ENCODE measurements around the gene RIC8B. TPM values are rescaled to one million over a fixed set of nuclear protein-coding genes. Genes with fewer than 3 reads are reported as not detected.

RIC8B gene
- total RNA-seq, 1 experiment from 2014 or later = 14.9 TPM

- intact Hi-C loops (cut with micrococcal nuclease; ENCODE audit: unreplicated experiment) = no loop called here
- no peaks in the 10 kb centered on the region for H3K27me3 ChIP-seq (ENCODE audit: insufficient read depth, low read depth)
- DNase-seq = no peak
- H3K36me3 ChIP-seq (ENCODE audit: low read depth) = no peaks in the 10 kb centered on the region
- no peak overlapping the region for H3K4me2 ChIP-seq
- no peaks in the 10 kb centered on the region; the same call in 1 of the 2 replicates for H3K9me3 ChIP-seq (ENCODE audit: insufficient read depth, low read depth)
- ChIA-PET POLR2A (ENCODE audit: unreplicated experiment) (no interaction called here), CTCF (no interaction called here)
- no peak overlapping the region for H3K27ac ChIP-seq
- no peaks in the 10 kb centered on the region for H3K9me2 ChIP-seq (ENCODE audit: insufficient read depth)
- H3K79me2 ChIP-seq (ENCODE audit: low read depth) = no peaks in the 10 kb centered on the region
- no TSS peak for BruUV-seq (replicated peaks)
- no peaks in the 10 kb centered on the region; the same call in 1 of the 2 replicates for H4K20me1 ChIP-seq (ENCODE audit: insufficient read depth)
- TF ChIP-seq EZH2 (IDR thresholded peaks at IDR 0.05; ENCODE audit: low read depth) (no peak), CTCF (conservative IDR thresholded peaks at IDR 0.05) (no peak)
- H3K4me1 ChIP-seq (replicated peaks; ENCODE audit: insufficient read depth) = no peaks in the 10 kb centered on the region
- H3F3A ChIP-seq (ENCODE audit: insufficient read depth, low read depth) = no peaks in the 10 kb centered on the region
- H3K4me3 ChIP-seq = no peak overlapping the region
- no peak overlapping the region for H2AFZ ChIP-seq
Observed at GRCh38 chr12:106910202-106910601, 135.7 kb downstream of the RIC8B start.

- Histone ChIP-seq H3K9me2 (ENCODE audit: insufficient read depth) (no peaks in the 10 kb centered on the region), H3K4me1 (replicated peaks; ENCODE audit: insufficient read depth) (no peaks in the 10 kb centered on the region), H3K36me3 (ENCODE audit: low read depth) (no peaks in the 10 kb centered on the region), H3K9me3 (ENCODE audit: insufficient read depth, low read depth) (no peaks in the 10 kb centered on the region; the same call in 1 of the 2 replicates), H3K27me3 (ENCODE audit: insufficient read depth, low read depth) (no peaks in the 10 kb centered on the region), H3K79me2 (ENCODE audit: low read depth) (no peaks in the 10 kb centered on the region), H3K4me2 (no peak overlapping the region), H3K4me3 (no peak overlapping the region), H4K20me1 (ENCODE audit: insufficient read depth) (no peaks in the 10 kb centered on the region), H3K27ac (no peak overlapping the region), H3F3A (ENCODE audit: insufficient read depth, low read depth) (no peaks in the 10 kb centered on the region), H2AFZ (no peak overlapping the region)
- ChIA-PET CTCF (no interaction called here), POLR2A (ENCODE audit: unreplicated experiment) (no interaction called here)
- no TSS peak for BruUV-seq (replicated peaks)
- DNase-seq = no peak
- intact Hi-C loops (cut with micrococcal nuclease; ENCODE audit: unreplicated experiment) = no loop called here
- TF ChIP-seq EZH2 (IDR thresholded peaks at IDR 0.05; ENCODE audit: low read depth) = no peak
- TF ChIP-seq CTCF (conservative IDR thresholded peaks at IDR 0.05) = no peak
Observed at GRCh38 chr12:106911581-106911980, 137.1 kb downstream of the RIC8B start.

GRCh38 chr12:106913456-106913855 lies 139.0 kb downstream of the RIC8B start:
- Histone ChIP-seq H3K36me3 (ENCODE audit: low read depth) (no peaks in the 10 kb centered on the region), H2AFZ (no peak overlapping the region), H3K9me3 (ENCODE audit: insufficient read depth, low read depth) (no peaks in the 10 kb centered on the region), H3K4me1 (replicated peaks; ENCODE audit: insufficient read depth) (no peaks in the 10 kb centered on the region), H4K20me1 (ENCODE audit: insufficient read depth) (no peaks in the 10 kb centered on the region), H3K27me3 (ENCODE audit: insufficient read depth, low read depth) (no peaks in the 10 kb centered on the region), H3K4me3 (no peak overlapping the region), H3K4me2 (no peak overlapping the region), H3F3A (ENCODE audit: insufficient read depth, low read depth) (no peaks in the 10 kb centered on the region), H3K9me2 (ENCODE audit: insufficient read depth) (no peaks in the 10 kb centered on the region), H3K79me2 (ENCODE audit: low read depth) (no peaks in the 10 kb centered on the region), H3K27ac (no peak overlapping the region)
- CTCF ChIA-PET = no interaction called here
- DNase-seq = no peak
- POLR2A ChIA-PET (ENCODE audit: unreplicated experiment) = no interaction called here
- intact Hi-C loops (cut with micrococcal nuclease; ENCODE audit: unreplicated experiment) = no loop called here
- TF ChIP-seq CTCF (conservative IDR thresholded peaks at IDR 0.05) = no peak
- no peak for TF ChIP-seq EZH2 (IDR thresholded peaks at IDR 0.05; ENCODE audit: low read depth)
- BruUV-seq (replicated peaks) = no TSS peak
